ENCODE data around the gene PEBP1. TPM values are rescaled to one million over a fixed set of nuclear protein-coding genes. Genes with fewer than 3 reads are reported as not detected.
A peak's percentile ranks its signal among the peaks of the same experiment; 100 is the strongest.

The PEBP1 gene
- total RNA-seq, 1 donor from 2014 or later = 134 TPM

GRCh38 chr12:118136559-118137003, 657 bp downstream of the PEBP1 start:
- no peaks in the 10 kb centered on the region for H3K27me3 Mint-ChIP-seq (ENCODE audit: low read depth)
- no peaks in the 10 kb centered on the region for H3K9me3 Mint-ChIP-seq (ENCODE audit: low read depth)
- peaks cover 41% of the 10 kb centered on the region for H3K4me1 Mint-ChIP-seq (ENCODE audit: low read depth)
- DNase-seq (ENCODE audit: low spot score) = no peak
- no peak for TF ChIP-seq CTCF (IDR thresholded peaks at IDR 0.05)
- peak overlapping the region; percentile 87 for H3K27ac Mint-ChIP-seq (ENCODE audit: unreplicated experiment)
- peak overlapping the region; percentile 97 for H3K4me3 Mint-ChIP-seq (ENCODE audit: unreplicated experiment)
- peaks cover 13% of the 10 kb centered on the region for H3K36me3 Mint-ChIP-seq (ENCODE audit: low read depth)

DNA sequence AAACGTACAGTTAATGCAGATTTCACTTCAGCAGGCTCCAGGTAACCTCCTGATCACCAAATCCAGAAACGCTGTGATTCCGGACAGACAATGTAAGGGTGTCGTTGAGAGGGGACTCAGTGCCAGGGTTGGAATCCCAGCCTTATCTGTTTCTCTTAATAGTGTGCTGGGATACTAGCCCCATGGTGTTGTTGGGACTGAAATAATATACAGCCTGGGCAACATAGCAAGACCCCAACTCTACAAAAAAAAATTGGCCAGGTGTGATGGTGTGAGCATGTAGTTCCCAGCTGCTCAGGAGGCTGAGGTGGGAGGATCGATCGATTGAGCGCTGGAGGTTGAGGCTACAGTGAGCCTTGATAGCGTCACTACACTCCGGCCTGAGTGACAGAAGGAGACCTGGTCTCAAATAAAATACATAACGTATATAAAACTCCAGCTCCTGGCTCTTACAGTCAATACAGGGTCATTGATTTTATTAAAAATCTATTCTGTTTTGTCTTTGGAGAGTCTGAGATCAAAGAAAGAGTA, 1.3 kb downstream of the PEBP1 start:
- no peak for DNase-seq (ENCODE audit: low spot score)
- Mint-ChIP-seq H3K36me3 (ENCODE audit: low read depth) (peaks cover 15% of the 10 kb centered on the region), H3K27me3 (ENCODE audit: low read depth) (no peaks in the 10 kb centered on the region), H3K9me3 (ENCODE audit: low read depth) (no peaks in the 10 kb centered on the region), H3K27ac (ENCODE audit: unreplicated experiment) (peak overlapping the region; percentile 87), H3K4me1 (ENCODE audit: low read depth) (peaks cover 36% of the 10 kb centered on the region), H3K4me3 (ENCODE audit: unreplicated experiment) (peak overlapping the region; percentile 97)
- no peak for TF ChIP-seq CTCF (IDR thresholded peaks at IDR 0.05)

- Mint-ChIP-seq H3K27me3 (ENCODE audit: low read depth) (no peaks in the 10 kb centered on the region), H3K36me3 (ENCODE audit: low read depth) (peaks cover 31% of the 10 kb centered on the region), H3K4me3 (ENCODE audit: unreplicated experiment) (no peak overlapping the region), H3K4me1 (ENCODE audit: low read depth) (peaks cover 26% of the 10 kb centered on the region), H3K27ac (ENCODE audit: unreplicated experiment) (peak overlapping the region; percentile 17), H3K9me3 (ENCODE audit: low read depth) (no peaks in the 10 kb centered on the region)
- DNase-seq (ENCODE audit: low spot score) = no peak
- TF ChIP-seq CTCF (IDR thresholded peaks at IDR 0.05) = no peak
These were observed 4.9 kb downstream of the PEBP1 start for GRCh38 chr12:118140825-118141224.

GRCh38 chr12:118144499-118144898, 8.6 kb downstream of the PEBP1 start:
- no peak overlapping the region for H3K4me3 Mint-ChIP-seq (ENCODE audit: unreplicated experiment)
- TF ChIP-seq CTCF (IDR thresholded peaks at IDR 0.05) = no peak
- peaks cover 35% of the 10 kb centered on the region for H3K36me3 Mint-ChIP-seq (ENCODE audit: low read depth)
- no peak overlapping the region for H3K27ac Mint-ChIP-seq (ENCODE audit: unreplicated experiment)
- no peak for DNase-seq (ENCODE audit: low spot score)
- H3K4me1 Mint-ChIP-seq (ENCODE audit: low read depth) = peaks cover under 1% of the 10 kb centered on the region
- no peaks in the 10 kb centered on the region for H3K27me3 Mint-ChIP-seq (ENCODE audit: low read depth)
- no peaks in the 10 kb centered on the region for H3K9me3 Mint-ChIP-seq (ENCODE audit: low read depth)

DNA sequence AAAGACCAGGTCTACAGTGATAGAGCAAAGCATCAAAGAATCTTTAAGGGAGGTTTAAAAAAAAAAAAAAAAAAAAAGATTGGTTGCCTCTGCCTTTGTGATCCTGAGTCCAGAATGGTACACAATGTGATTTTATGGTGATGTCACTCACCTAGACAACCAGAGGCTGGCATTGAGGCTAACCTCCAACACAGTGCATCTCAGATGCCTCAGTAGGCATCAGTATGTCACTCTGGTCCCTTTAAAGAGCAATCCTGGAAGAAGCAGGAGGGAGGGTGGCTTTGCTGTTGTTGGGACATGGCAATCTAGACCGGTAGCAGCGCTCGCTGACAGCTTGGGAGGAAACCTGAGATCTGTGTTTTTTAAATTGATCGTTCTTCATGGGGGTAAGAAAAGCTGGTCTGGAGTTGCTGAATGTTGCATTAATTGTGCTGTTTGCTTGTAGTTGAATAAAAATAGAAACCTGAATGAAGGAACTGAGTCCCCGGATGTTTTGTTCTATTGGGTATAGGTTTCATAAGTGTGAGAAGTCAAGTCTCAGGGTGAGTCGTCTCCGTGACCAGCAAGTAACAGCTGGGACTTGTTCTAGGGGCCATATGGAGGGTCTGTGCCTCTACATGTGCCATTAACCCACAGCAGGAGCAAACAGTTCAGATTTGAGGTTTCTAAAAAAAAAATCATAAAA, 9.3 kb downstream of the PEBP1 start:
- Mint-ChIP-seq H3K4me3 (ENCODE audit: unreplicated experiment) (no peak overlapping the region), H3K4me1 (ENCODE audit: low read depth) (no peaks in the 10 kb centered on the region), H3K27me3 (ENCODE audit: low read depth) (no peaks in the 10 kb centered on the region), H3K9me3 (ENCODE audit: low read depth) (no peaks in the 10 kb centered on the region), H3K27ac (ENCODE audit: unreplicated experiment) (no peak overlapping the region), H3K36me3 (ENCODE audit: low read depth) (peaks cover 35% of the 10 kb centered on the region)
- no peak for DNase-seq (ENCODE audit: low spot score)
- TF ChIP-seq CTCF (IDR thresholded peaks at IDR 0.05) = no peak
